ENCODE data around the gene SDHA.

DNA sequence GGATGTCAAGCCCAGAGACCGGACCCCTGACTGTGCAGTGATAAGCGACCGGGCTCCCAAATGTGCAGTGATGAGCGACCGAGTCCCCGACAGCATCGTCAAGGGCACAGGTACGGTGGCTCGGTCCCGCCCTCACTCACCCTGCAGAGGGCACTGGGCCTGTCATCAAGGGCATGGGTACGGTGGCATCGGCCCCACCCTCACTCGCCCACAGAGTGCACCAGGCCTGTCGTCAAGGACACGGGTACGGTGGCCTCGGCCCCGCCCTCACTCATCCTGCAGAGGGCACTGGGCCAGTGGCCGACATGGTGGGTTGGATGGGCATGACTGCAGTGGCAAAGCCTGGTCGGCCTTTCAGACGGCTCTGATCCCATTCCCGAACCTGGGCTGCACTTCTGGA lies 36.6 kb upstream of the SDHA start:
- TF ChIP-seq EZH2 (IDR thresholded peaks at IDR 0.05; ENCODE audit: borderline replicate concordance, insufficient read depth, low read length, poor library complexity, severe bottlenecking) (no peak), RAD21 (conservative IDR thresholded peaks at IDR 0.05) (no peak), TAF1 (IDR thresholded peaks at IDR 0.05; ENCODE audit: low read depth) (no peak), EP300 (conservative IDR thresholded peaks at IDR 0.05; ENCODE audit: poor library complexity, severe bottlenecking) (no peak)
- TF ChIP-seq, protein P1, sequence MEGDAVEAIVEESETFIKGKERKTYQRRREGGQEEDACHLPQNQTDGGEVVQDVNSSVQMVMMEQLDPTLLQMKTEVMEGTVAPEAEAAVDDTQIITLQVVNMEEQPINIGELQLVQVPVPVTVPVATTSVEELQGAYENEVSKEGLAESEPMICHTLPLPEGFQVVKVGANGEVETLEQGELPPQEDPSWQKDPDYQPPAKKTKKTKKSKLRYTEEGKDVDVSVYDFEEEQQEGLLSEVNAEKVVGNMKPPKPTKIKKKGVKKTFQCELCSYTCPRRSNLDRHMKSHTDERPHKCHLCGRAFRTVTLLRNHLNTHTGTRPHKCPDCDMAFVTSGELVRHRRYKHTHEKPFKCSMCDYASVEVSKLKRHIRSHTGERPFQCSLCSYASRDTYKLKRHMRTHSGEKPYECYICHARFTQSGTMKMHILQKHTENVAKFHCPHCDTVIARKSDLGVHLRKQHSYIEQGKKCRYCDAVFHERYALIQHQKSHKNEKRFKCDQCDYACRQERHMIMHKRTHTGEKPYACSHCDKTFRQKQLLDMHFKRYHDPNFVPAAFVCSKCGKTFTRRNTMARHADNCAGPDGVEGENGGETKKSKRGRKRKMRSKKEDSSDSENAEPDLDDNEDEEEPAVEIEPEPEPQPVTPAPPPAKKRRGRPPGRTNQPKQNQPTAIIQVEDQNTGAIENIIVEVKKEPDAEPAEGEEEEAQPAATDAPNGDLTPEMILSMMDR (IDR thresholded peaks at IDR 0.05; ENCODE audit: poor library complexity, severe bottlenecking), result no peak

Data from neural cell (in vitro differentiated cells).